A549 (cell line): ENCODE measurements around the gene KIF27. TPM values are rescaled to one million over a fixed set of nuclear protein-coding genes. Genes with fewer than 3 reads are reported as not detected.

Experiments used
- polyA plus RNA-seq, 4 experiments: library from polyadenylated mRNA; depleted of rRNA in 3 of 4; stranded (reverse); fragments of >200 nt; fragmentation: RNase III in 1 of 4; extraction: RNeasy Plus Mini Kit Qiagen cat#74134 plus additional on column Dnase treatment in 1 of 4; gene quantifications; 2 replicates in 3 of 4; 3 replicates in 1 of 4; pipeline ENCODE4 v1.2.3, GENCODE V29; 2011 to 2017

The KIF27 gene
- polyA plus RNA-seq, 2 of the 4 experiments (the other 2 are of a cell fraction) = 2.2 to 6.0 TPM

Other genes with a start within 250 kb of the KIF27 start
- gene UBQLN1, start 213.5 kb downstream of the KIF27 start, polyA plus RNA-seq (2011; rRNA removed) = 187 and 220 TPM in 2 replicates
- gene UBQLN1, start 213.5 kb downstream of the KIF27 start, polyA plus RNA-seq (2017; fragmentation: RNase III; extraction: RNeasy Plus Mini Kit Qiagen cat#74134 plus additional on column Dnase treatment) = 87.5 to 93.5 TPM (median 90.0 TPM) in 3 replicates
- 9.6 and 16.1 TPM in 2 replicates for gene GKAP1, start 103.7 kb downstream of the KIF27 start, polyA plus RNA-seq (2011; rRNA removed)
- 6.1 to 6.5 TPM (median 6.2 TPM) in 3 replicates for gene GKAP1, start 103.7 kb downstream of the KIF27 start, polyA plus RNA-seq (2017; fragmentation: RNase III; extraction: RNeasy Plus Mini Kit Qiagen cat#74134 plus additional on column Dnase treatment)
- 603 and 699 TPM in 2 replicates for gene HNRNPK, start 58.8 kb upstream of the KIF27 start, polyA plus RNA-seq (2011; rRNA removed)
- gene HNRNPK, start 58.8 kb upstream of the KIF27 start, polyA plus RNA-seq (2017; fragmentation: RNase III; extraction: RNeasy Plus Mini Kit Qiagen cat#74134 plus additional on column Dnase treatment) = 682 to 695 TPM (median 682 TPM) in 3 replicates
- 7.4 and 14.0 TPM in 2 replicates for gene RMI1, start 59.4 kb upstream of the KIF27 start, polyA plus RNA-seq (2011; rRNA removed)
- gene RMI1, start 59.4 kb upstream of the KIF27 start, polyA plus RNA-seq (2017; fragmentation: RNase III; extraction: RNeasy Plus Mini Kit Qiagen cat#74134 plus additional on column Dnase treatment) = 15.2 to 17.1 TPM (median 17.0 TPM) in 3 replicates